ENCODE results near the gene SLC22A23.
A peak's percentile ranks its signal among the peaks of the same experiment; 100 is the strongest.

SLC22A23 gene

GRCh38 chr6:3340894-3341293 is 116.0 kb downstream of the SLC22A23 start:
- no peaks in the 10 kb centered on the region for H3K27me3 ChIP-seq (ENCODE audit: insufficient read depth, insufficient read length)
- TF ChIP-seq ZNF274 (IDR thresholded peaks at IDR 0.05; ENCODE audit: low read depth, low read length) = no peak
- TF ChIP-seq YY1 (IDR thresholded peaks at IDR 0.05; ENCODE audit: insufficient read depth, insufficient read length) = no peak
- no peak for TF ChIP-seq SUZ12 (IDR thresholded peaks at IDR 0.05; ENCODE audit: extremely low read depth, insufficient read depth, insufficient read length)
- no peaks in the 10 kb centered on the region for H3K36me3 ChIP-seq (ENCODE audit: insufficient read depth, insufficient read length, low read length)
- H3K9ac ChIP-seq (ENCODE audit: insufficient read length, low read depth) = no peak overlapping the region
- H3K9me3 ChIP-seq (ENCODE audit: insufficient read depth, low read length) = no peaks in the 10 kb centered on the region
- peaks cover 10% of the 10 kb centered on the region for H3K4me1 ChIP-seq (ENCODE audit: insufficient read depth, insufficient read length)
- no peak for DNase-seq (ENCODE audit: low read depth, low spot score)
- no peak overlapping the region for H3K4me3 ChIP-seq (ENCODE audit: insufficient read length, low read depth)

- Histone ChIP-seq H3K4me3 (ENCODE audit: insufficient read length, low read depth) (no peak overlapping the region), H3K9me3 (ENCODE audit: insufficient read depth, low read length) (no peaks in the 10 kb centered on the region), H3K4me1 (ENCODE audit: insufficient read depth, insufficient read length) (peaks cover 10% of the 10 kb centered on the region), H3K9ac (ENCODE audit: insufficient read length, low read depth) (no peak overlapping the region), H3K27me3 (ENCODE audit: insufficient read depth, insufficient read length) (no peaks in the 10 kb centered on the region), H3K36me3 (ENCODE audit: insufficient read depth, insufficient read length, low read length) (no peaks in the 10 kb centered on the region)
- TF ChIP-seq SUZ12 (IDR thresholded peaks at IDR 0.05; ENCODE audit: extremely low read depth, insufficient read depth, insufficient read length) (no peak), ZNF274 (IDR thresholded peaks at IDR 0.05; ENCODE audit: low read depth, low read length) (no peak)
- DNase-seq (ENCODE audit: low read depth, low spot score) = no peak
These were observed 116.5 kb downstream of the SLC22A23 start for GRCh38 chr6:3340358-3340802.

- Histone ChIP-seq H3K4me1 (ENCODE audit: insufficient read depth, insufficient read length) (peaks cover 10% of the 10 kb centered on the region), H3K4me3 (ENCODE audit: insufficient read length, low read depth) (no peak overlapping the region), H3K9me3 (ENCODE audit: insufficient read depth, low read length) (no peaks in the 10 kb centered on the region), H3K36me3 (ENCODE audit: insufficient read depth, insufficient read length, low read length) (no peaks in the 10 kb centered on the region), H3K27me3 (ENCODE audit: insufficient read depth, insufficient read length) (no peaks in the 10 kb centered on the region), H3K9ac (ENCODE audit: insufficient read length, low read depth) (no peak overlapping the region)
- no peak for DNase-seq (ENCODE audit: low read depth, low spot score)
- TF ChIP-seq YY1 (IDR thresholded peaks at IDR 0.05; ENCODE audit: insufficient read depth, insufficient read length) = no peak
- TF ChIP-seq SUZ12 (IDR thresholded peaks at IDR 0.05; ENCODE audit: extremely low read depth, insufficient read depth, insufficient read length) = no peak
- no peak for TF ChIP-seq ZNF274 (IDR thresholded peaks at IDR 0.05; ENCODE audit: low read depth, low read length)
These were observed 117.0 kb downstream of the SLC22A23 start for GRCh38 chr6:3339811-3340210.

GRCh38 chr6:3337521-3338350 is 119.1 kb downstream of the SLC22A23 start:
- H3K4me1 ChIP-seq (ENCODE audit: insufficient read depth, insufficient read length) = peaks cover 16% of the 10 kb centered on the region
- no peak overlapping the region for H3K4me3 ChIP-seq (ENCODE audit: insufficient read length, low read depth)
- H3K9ac ChIP-seq (ENCODE audit: insufficient read length, low read depth) = peak overlapping the region; percentile 34
- H3K27me3 ChIP-seq (ENCODE audit: insufficient read depth, insufficient read length) = no peaks in the 10 kb centered on the region
- no peaks in the 10 kb centered on the region for H3K36me3 ChIP-seq (ENCODE audit: insufficient read depth, insufficient read length, low read length)
- DNase-seq (ENCODE audit: low read depth, low spot score) = no peak
- H3K9me3 ChIP-seq (ENCODE audit: insufficient read depth, low read length) = no peaks in the 10 kb centered on the region
- TF ChIP-seq SUZ12 (IDR thresholded peaks at IDR 0.05; ENCODE audit: extremely low read depth, insufficient read depth, insufficient read length) (no peak), ZNF274 (IDR thresholded peaks at IDR 0.05; ENCODE audit: low read depth, low read length) (no peak), YY1 (IDR thresholded peaks at IDR 0.05; ENCODE audit: insufficient read depth, insufficient read length) (no peak)

GRCh38 chr6:3336859-3337515 is 119.9 kb downstream of the SLC22A23 start:
- DNase-seq (ENCODE audit: low read depth, low spot score) = no peak
- peaks cover 12% of the 10 kb centered on the region for H3K4me1 ChIP-seq (ENCODE audit: insufficient read depth, insufficient read length)
- no peak overlapping the region for H3K4me3 ChIP-seq (ENCODE audit: insufficient read length, low read depth)
- no peaks in the 10 kb centered on the region for H3K36me3 ChIP-seq (ENCODE audit: insufficient read depth, insufficient read length, low read length)
- H3K9me3 ChIP-seq (ENCODE audit: insufficient read depth, low read length) = no peaks in the 10 kb centered on the region
- H3K27me3 ChIP-seq (ENCODE audit: insufficient read depth, insufficient read length) = no peaks in the 10 kb centered on the region
- no peak overlapping the region for H3K9ac ChIP-seq (ENCODE audit: insufficient read length, low read depth)
- TF ChIP-seq SUZ12 (IDR thresholded peaks at IDR 0.05; ENCODE audit: extremely low read depth, insufficient read depth, insufficient read length) = no peak
- no peak for TF ChIP-seq ZNF274 (IDR thresholded peaks at IDR 0.05; ENCODE audit: low read depth, low read length)
- TF ChIP-seq YY1 (IDR thresholded peaks at IDR 0.05; ENCODE audit: insufficient read depth, insufficient read length) = no peak

- TF ChIP-seq ZNF274 (IDR thresholded peaks at IDR 0.05; ENCODE audit: low read depth, low read length) (no peak), SUZ12 (IDR thresholded peaks at IDR 0.05; ENCODE audit: extremely low read depth, insufficient read depth, insufficient read length) (no peak), YY1 (IDR thresholded peaks at IDR 0.05; ENCODE audit: insufficient read depth, insufficient read length) (no peak)
- Histone ChIP-seq H3K9me3 (ENCODE audit: insufficient read depth, low read length) (no peaks in the 10 kb centered on the region), H3K36me3 (ENCODE audit: insufficient read depth, insufficient read length, low read length) (no peaks in the 10 kb centered on the region), H3K4me3 (ENCODE audit: insufficient read length, low read depth) (no peak overlapping the region), H3K4me1 (ENCODE audit: insufficient read depth, insufficient read length) (peaks cover 14% of the 10 kb centered on the region), H3K9ac (ENCODE audit: insufficient read length, low read depth) (no peak overlapping the region), H3K27me3 (ENCODE audit: insufficient read depth, insufficient read length) (no peaks in the 10 kb centered on the region)
- no peak for DNase-seq (ENCODE audit: low read depth, low spot score)
These were observed 120.6 kb downstream of the SLC22A23 start for GRCh38 chr6:3336066-3336786.

- Histone ChIP-seq H3K4me3 (ENCODE audit: insufficient read length, low read depth) (no peak overlapping the region), H3K9ac (ENCODE audit: insufficient read length, low read depth) (no peak overlapping the region), H3K9me3 (ENCODE audit: insufficient read depth, low read length) (no peaks in the 10 kb centered on the region), H3K27me3 (ENCODE audit: insufficient read depth, insufficient read length) (no peaks in the 10 kb centered on the region), H3K4me1 (ENCODE audit: insufficient read depth, insufficient read length) (peaks cover 17% of the 10 kb centered on the region), H3K36me3 (ENCODE audit: insufficient read depth, insufficient read length, low read length) (no peaks in the 10 kb centered on the region)
- TF ChIP-seq SUZ12 (IDR thresholded peaks at IDR 0.05; ENCODE audit: extremely low read depth, insufficient read depth, insufficient read length) (no peak), ZNF274 (IDR thresholded peaks at IDR 0.05; ENCODE audit: low read depth, low read length) (no peak), YY1 (IDR thresholded peaks at IDR 0.05; ENCODE audit: insufficient read depth, insufficient read length) (no peak)
- DNase-seq (ENCODE audit: low read depth, low spot score) = no peak
These were observed 121.7 kb downstream of the SLC22A23 start for GRCh38 chr6:3335169-3335568.
